GM21717 (cell line): Measurements from ENCODE around the gene EDN2.

Experiments
- ATAC-seq: cut with Tn5 transposase; IDR thresholded peaks from one replicate; pipeline ENCODE4 v1.9.1; 2021; ENCODE audit warnings: mild to moderate bottlenecking, moderate library complexity; ENCODE audit not compliant: unreplicated experiment

Gene EDN2

GRCh38 chr1:41486053-41486370, 1.5 kb upstream of the EDN2 start:
- no peak for ATAC-seq

- no peak for ATAC-seq
Measured at GRCh38 chr1:41485605-41486004, 1.1 kb upstream of the EDN2 start.

GRCh38 chr1:41483960-41484401, 502 bp downstream of the EDN2 start:
- no peak for ATAC-seq

GRCh38 chr1:41483001-41483850, 1.3 kb downstream of the EDN2 start:
- ATAC-seq, result no peak

- ATAC-seq, result no peak
Measured at GRCh38 chr1:41482001-41482765, 2.3 kb downstream of the EDN2 start.

GRCh38 chr1:41481109-41481775, 3.2 kb downstream of the EDN2 start:
- no peak for ATAC-seq

- ATAC-seq, result no peak
Measured at GRCh38 chr1:41480204-41481108, 4.0 kb downstream of the EDN2 start.

- ATAC-seq, result no peak
Measured at GRCh38 chr1:41479808-41480160, 4.7 kb downstream of the EDN2 start.

GRCh38 chr1:41479000-41479807, 5.3 kb downstream of the EDN2 start:
- no peak for ATAC-seq

- ATAC-seq, result no peak
Measured at GRCh38 chr1:41478118-41478748, 6.2 kb downstream of the EDN2 start.

GRCh38 chr1:41476807-41477361, 7.6 kb downstream of the EDN2 start:
- no peak for ATAC-seq

GRCh38 chr1:41475859-41476567, 8.5 kb downstream of the EDN2 start:
- ATAC-seq, result no peak

- no peak for ATAC-seq
Measured at GRCh38 chr1:41475346-41475745, 9.1 kb downstream of the EDN2 start.

GRCh38 chr1:41474490-41475271, 9.8 kb downstream of the EDN2 start:
- no peak for ATAC-seq

- ATAC-seq, result no peak
Measured at GRCh38 chr1:41473738-41474362, 10.6 kb downstream of the EDN2 start.

- no peak for ATAC-seq
Measured at GRCh38 chr1:41471658-41472057, 12.8 kb downstream of the EDN2 start.

GRCh38 chr1:41469706-41470105, 14.8 kb downstream of the EDN2 start:
- ATAC-seq, result no peak
